HepG2 (cell line): ENCODE data around the gene NBEA. TPM values are rescaled to one million over a fixed set of nuclear protein-coding genes. Genes with fewer than 3 reads are reported as not detected.

Source experiments
- ATAC-seq: fragments of 200-7000 bp; cut with Tn5 transposase; 3 replicates; pipeline ENCODE4 v1.9.1; 2020; ENCODE audit warnings: mild to moderate bottlenecking, moderate library complexity
- BruUV-seq: library from RNA; stranded (reverse); fragments of 400-500 nt; replicated peaks from 2 replicates; lab custom pipeline; 2021; lab: Mats Ljungman, UMichigan
- CTCF ChIA-PET: fragments of 300-600 bp; formaldehyde crosslinking; extraction: SDS; loops from one replicate; lab custom pipeline; 2021; ENCODE audit warnings: low total read pairs, inconsistent platforms, low intra/inter-chr PET ratio; lab: Yijun Ruan, JAX
- POLR2A ChIA-PET: fragments of 350-600 bp; sonication (Branson Sonifier 250); formaldehyde crosslinking; loops from one replicate; lab custom pipeline; 2020; ENCODE audit warnings: antibody characterized with exemption, inconsistent platforms; lab: Yijun Ruan, JAX
- DNase-seq: peaks from one replicate; pipeline ENCODE4 v3.0.0-alpha.2; 2015; ENCODE audit warnings: low spot score
- FAIRE-seq: peaks from 3 replicates; lab custom pipeline; 2011; peaks lifted over from hg19 to GRCh38; lab: Jason Lieb, UNC
- H2AFZ ChIP-seq: one replicate; pipeline ENCODE4 v1.6.1; 2011; ENCODE audit warnings: low read length, inconsistent platforms
- H3K27ac ChIP-seq: fragments of 300-600 bp; 3 replicates; pipeline ENCODE4 v1.8.0; 2011; ENCODE audit warnings: mixed run types, mild to moderate bottlenecking, mixed read lengths, low read length, inconsistent platforms; ENCODE audit not compliant: insufficient read depth; ENCODE audit errors: extremely low read length
- H3K27me3 ChIP-seq, 2 experiments: fragments of 200-600 bp in 1 of 2; 2 replicates in 1 of 2; 3 replicates in 1 of 2; pipeline versions ENCODE4 v1.6.0 to v1.8.0; 2011; ENCODE audit warnings: low read length in 2 of 2, mild to moderate bottlenecking in 2 of 2, moderate library complexity in 2 of 2, inconsistent platforms in 1 of 2; ENCODE audit not compliant: insufficient read depth in 2 of 2, control insufficient read depth in 1 of 2
- H3K36me3 ChIP-seq, 2 experiments: fragments of 200-600 bp in 1 of 2; replicated peaks in 1 of 2; 2 replicates in 1 of 2; 3 replicates in 1 of 2; pipeline versions ENCODE4 v1.5.1 to v1.8.0; 2011; ENCODE audit warnings: low read length in 2 of 2, inconsistent platforms in 1 of 2; ENCODE audit not compliant: insufficient read depth in 2 of 2, control insufficient read depth in 1 of 2
- H3K4me1 ChIP-seq: 2 replicates; pipeline ENCODE4 v1.5.1; 2012; ENCODE audit warnings: low read length, inconsistent platforms; ENCODE audit not compliant: insufficient read depth
- H3K4me2 ChIP-seq: 2 replicates; pipeline ENCODE4 v1.6.0; 2011; ENCODE audit warnings: low read depth, low read length, inconsistent platforms
- H3K4me3 ChIP-seq, 3 experiments: fragments of 200-600 bp in 1 of 3; sonication (generic), shearing (Covaris generic) in 1 of 3; replicated peaks in 1 of 3; 2 replicates each; pipeline ENCODE4 v1.5.1; 2011 to 2016; ENCODE audit warnings: low read length in 3 of 3, inconsistent platforms in 2 of 3, low read depth in 2 of 3, mild to moderate bottlenecking in 2 of 3, control low read depth in 1 of 3, mixed read lengths in 1 of 3; ENCODE audit not compliant: insufficient read depth in 1 of 3
- H3K79me2 ChIP-seq: one replicate; pipeline ENCODE4 v1.6.1; 2011; ENCODE audit warnings: low read length, inconsistent platforms; ENCODE audit not compliant: insufficient read depth
- H3K9ac ChIP-seq: 2 replicates; pipeline ENCODE4 v1.6.0; 2011; ENCODE audit warnings: mild to moderate bottlenecking, low read depth, low read length, inconsistent platforms; ENCODE audit not compliant: insufficient read depth
- H3K9me3 ChIP-seq: 2 replicates; pipeline ENCODE4 v1.5.1; 2012; ENCODE audit warnings: mild to moderate bottlenecking, low read length
- H4K20me1 ChIP-seq: 2 replicates; pipeline ENCODE4 v1.6.0; 2011; ENCODE audit warnings: inconsistent platforms, mild to moderate bottlenecking, low read length, moderate library complexity; ENCODE audit not compliant: insufficient read depth
- AGO1 ChIP-seq: fragments of 200-400 bp; formaldehyde crosslinking; IDR thresholded peaks from 2 replicates; pipeline ENCODE4 v1.6.1; 2017; ENCODE audit warnings: mild to moderate bottlenecking, low read depth, low read length, moderate library complexity; ENCODE audit not compliant: poor library complexity, severe bottlenecking
- CEBPB ChIP-seq: IDR thresholded peaks from 2 replicates; pipeline ENCODE4 v1.6.1; 2011; ENCODE audit warnings: low read depth, low read length, improper control_type of control experiment, borderline replicate concordance
- ELF4 ChIP-seq: sonication (generic); formaldehyde crosslinking; IDR thresholded peaks from 2 replicates; pipeline ENCODE4 v1.5.0; 2020; ENCODE audit warnings: missing genetic modification reagents, mild to moderate bottlenecking, moderate library complexity, borderline replicate concordance
- FOXJ3 ChIP-seq: sonication (generic); formaldehyde crosslinking; IDR thresholded peaks from 2 replicates; pipeline ENCODE4 v1.4.0; 2020; ENCODE audit warnings: missing genetic modification reagents, mild to moderate bottlenecking, borderline replicate concordance
- PHF8 ChIP-seq: sonication (generic); formaldehyde crosslinking; IDR thresholded peaks from 2 replicates; pipeline ENCODE4 v1.5.0; 2020; ENCODE audit warnings: missing genetic modification reagents
- TCF7L2 ChIP-seq: IDR thresholded peaks from 2 replicates; pipeline ENCODE4 v1.6.1; 2011; ENCODE audit warnings: mild to moderate bottlenecking, low read depth, low read length, moderate library complexity
- ZBTB21 ChIP-seq: sonication (generic); formaldehyde crosslinking; IDR thresholded peaks from 2 replicates; pipeline ENCODE4 v1.4.0; 2020; ENCODE audit warnings: missing genetic modification reagents
- ZNF160 ChIP-seq: sonication (generic); formaldehyde crosslinking; IDR thresholded peaks from 2 replicates; pipeline ENCODE4 v1.8.0; 2022; ENCODE audit warnings: mild to moderate bottlenecking, inconsistent platforms, missing genetic modification reagents
- ZNF354B ChIP-seq: sonication (generic); formaldehyde crosslinking; IDR thresholded peaks from 2 replicates; pipeline ENCODE4 v1.8.0; 2022; ENCODE audit warnings: mild to moderate bottlenecking, missing genetic modification reagents
- WGBS: methylation state at CpG from one replicate; pipeline ENCODE4 v1.1.6; 2017; ENCODE audit warnings: low lambda C conversion rate; 5-methylcytosine and 5-hydroxymethylcytosine counted together
- in situ Hi-C: cut with HindIII; loops from 2 replicates; pipeline ENCODE4 v1.10.0; 2017; ENCODE audit warnings: low pct_unique_long_range_greater_than_20kb; ENCODE audit not compliant: extremely low pct_ligation_motif_present
- intact Hi-C: fragments of 100-400 bp; cut with micrococcal nuclease; formaldehyde crosslinking; loops from one replicate; pipeline ENCODE4 v1.10.0; 2022; ENCODE audit not compliant: unreplicated experiment
- polyA plus RNA-seq, 8 experiments: library from polyadenylated mRNA; depleted of rRNA in 3 of 8; stranded (reverse) in 7 of 8; unstranded in 1 of 8; fragments of >200 nt; fragmentation: Illumina TruSeq in 4 of 8; extraction: Trizol in 4 of 8; gene quantifications; 2 replicates each; pipeline versions ENCODE4 v1.2.1 to v1.2.3, GENCODE V29; 2011 to 2016; ENCODE audit warnings: low read depth in 4 of 8, missing spikeins in 1 of 8, mixed read lengths in 1 of 8; ENCODE audit not compliant: insufficient read depth in 1 of 8
- total RNA-seq, 5 experiments: library from RNA; depleted of rRNA; stranded (reverse); fragments of >200 nt; fragmentation: Illumina TruSeq; extraction: Trizol; gene quantifications; 2 replicates each; pipeline ENCODE4 v1.2.3, GENCODE V29; 2016; ENCODE audit warnings: low read depth in 1 of 5
- TF ChIP-seq, protein P1 (sequence below): sonication (generic); formaldehyde crosslinking; IDR thresholded peaks from 2 replicates; pipeline ENCODE4 v1.4.0; 2020; ENCODE audit warnings: mild to moderate bottlenecking, missing genetic modification reagents
- TF ChIP-seq, protein P2 (sequence below): sonication (generic); formaldehyde crosslinking; IDR thresholded peaks from 2 replicates; pipeline ENCODE4 v1.5.0; 2020; ENCODE audit warnings: missing genetic modification reagents
- TF ChIP-seq, protein P3 (sequence below): sonication (generic); formaldehyde crosslinking; IDR thresholded peaks from 2 replicates; pipeline ENCODE4 v1.5.0; 2020; ENCODE audit warnings: mild to moderate bottlenecking, low read depth, missing genetic modification reagents, borderline replicate concordance
- TF ChIP-seq, protein P4 (sequence below): sonication (generic); formaldehyde crosslinking; IDR thresholded peaks from 2 replicates; pipeline ENCODE4 v1.4.0; 2020; ENCODE audit warnings: missing genetic modification reagents
- TF ChIP-seq, protein P5 (sequence below): IDR thresholded peaks from 2 replicates; pipeline ENCODE4 v1.6.1; 2016; ENCODE audit warnings: low read depth, missing genetic modification reagents, missing compliant biosample characterization

Gene NBEA
- total and polyA plus RNA-seq, 2 of the 13 experiments (the other 11 are each of a cell fraction or from before 2014, with no cell fraction given) = 2.7 to 2.8 TPM

DNA sequence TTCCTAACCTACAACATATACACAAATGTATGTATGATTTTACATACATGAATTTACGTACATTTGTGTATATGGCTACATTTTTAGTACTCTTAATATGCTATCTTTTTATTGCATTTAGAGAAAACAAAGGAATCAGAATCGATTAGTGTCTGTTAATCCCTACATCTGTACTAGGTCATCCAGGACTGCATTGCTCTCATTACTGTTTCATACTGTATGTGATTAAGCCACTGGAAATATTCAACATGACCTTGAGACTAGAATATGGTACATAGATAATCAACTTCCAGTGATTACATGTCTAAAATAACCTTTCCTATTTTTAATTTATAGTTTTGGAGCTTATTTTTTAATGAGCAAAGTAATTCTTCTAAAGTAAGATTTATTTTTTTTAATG is 539.7 kb downstream of the NBEA start (continued):
- TF ChIP-seq CEBPB (no peak), ELF4 (no peak), AGO1 (no peak)
- TF ChIP-seq, protein P1, sequence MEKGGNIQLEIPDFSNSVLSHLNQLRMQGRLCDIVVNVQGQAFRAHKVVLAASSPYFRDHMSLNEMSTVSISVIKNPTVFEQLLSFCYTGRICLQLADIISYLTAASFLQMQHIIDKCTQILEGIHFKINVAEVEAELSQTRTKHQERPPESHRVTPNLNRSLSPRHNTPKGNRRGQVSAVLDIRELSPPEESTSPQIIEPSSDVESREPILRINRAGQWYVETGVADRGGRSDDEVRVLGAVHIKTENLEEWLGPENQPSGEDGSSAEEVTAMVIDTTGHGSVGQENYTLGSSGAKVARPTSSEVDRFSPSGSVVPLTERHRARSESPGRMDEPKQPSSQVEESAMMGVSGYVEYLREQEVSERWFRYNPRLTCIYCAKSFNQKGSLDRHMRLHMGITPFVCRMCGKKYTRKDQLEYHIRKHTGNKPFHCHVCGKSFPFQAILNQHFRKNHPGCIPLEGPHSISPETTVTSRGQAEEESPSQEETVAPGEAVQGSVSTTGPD = no peak

DNA sequence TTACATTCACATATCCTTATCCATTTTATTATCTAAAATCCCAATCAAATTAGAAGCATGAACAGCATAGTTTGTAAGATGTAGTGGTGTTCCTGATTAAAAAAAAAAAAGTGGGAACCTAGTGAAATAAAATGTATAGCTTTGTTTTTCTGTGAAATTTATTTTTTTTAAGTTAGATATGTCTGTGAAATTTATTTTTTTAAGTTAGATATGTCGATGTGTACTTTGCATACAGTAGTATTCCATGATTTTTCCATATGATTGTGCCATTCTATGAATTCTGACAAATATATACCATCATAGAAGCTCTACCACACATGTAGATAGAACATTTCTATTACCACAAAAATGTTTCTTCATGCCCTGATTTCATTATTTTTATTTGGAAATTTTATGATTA is 540.5 kb downstream of the NBEA start:
- intact Hi-C loops (no loop called here), in situ Hi-C loops (no loop called here)
- WGBS = 8% methylated on average over 1 of the region's 1 CpG
- H3K4me2 ChIP-seq = no peak overlapping the region
- ChIA-PET CTCF (no interaction called here), POLR2A (no interaction called here)
- H3K36me3 ChIP-seq = no peaks in the 10 kb centered on the region
- DNase-seq (no peak), ATAC-seq (no peak), FAIRE-seq (no peak)
- no TSS peak for BruUV-seq
- H3K4me3 ChIP-seq = no peak overlapping the region
- H4K20me1 ChIP-seq = no peaks in the 10 kb centered on the region
- H3K9me3 ChIP-seq = no peaks in the 10 kb centered on the region
- no peaks in the 10 kb centered on the region for H3K79me2 ChIP-seq
- no peaks in the 10 kb centered on the region for H3K4me1 ChIP-seq
- H3K27ac ChIP-seq = no peak overlapping the region
- no peak overlapping the region for H3K9ac ChIP-seq
- H2AFZ ChIP-seq = no peak overlapping the region
- H3K27me3 ChIP-seq = no peaks in the 10 kb centered on the region
- TF ChIP-seq, protein P2, sequence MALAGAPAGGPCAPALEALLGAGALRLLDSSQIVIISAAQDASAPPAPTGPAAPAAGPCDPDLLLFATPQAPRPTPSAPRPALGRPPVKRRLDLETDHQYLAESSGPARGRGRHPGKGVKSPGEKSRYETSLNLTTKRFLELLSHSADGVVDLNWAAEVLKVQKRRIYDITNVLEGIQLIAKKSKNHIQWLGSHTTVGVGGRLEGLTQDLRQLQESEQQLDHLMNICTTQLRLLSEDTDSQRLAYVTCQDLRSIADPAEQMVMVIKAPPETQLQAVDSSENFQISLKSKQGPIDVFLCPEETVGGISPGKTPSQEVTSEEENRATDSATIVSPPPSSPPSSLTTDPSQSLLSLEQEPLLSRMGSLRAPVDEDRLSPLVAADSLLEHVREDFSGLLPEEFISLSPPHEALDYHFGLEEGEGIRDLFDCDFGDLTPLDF (CRISPR knock-in tag) = no peak
- TF ChIP-seq, protein P3, sequence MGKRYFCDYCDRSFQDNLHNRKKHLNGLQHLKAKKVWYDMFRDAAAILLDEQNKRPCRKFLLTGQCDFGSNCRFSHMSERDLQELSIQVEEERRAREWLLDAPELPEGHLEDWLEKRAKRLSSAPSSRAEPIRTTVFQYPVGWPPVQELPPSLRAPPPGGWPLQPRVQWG (CRISPR knock-in tag) = no peak
- TF ChIP-seq, protein P4, sequence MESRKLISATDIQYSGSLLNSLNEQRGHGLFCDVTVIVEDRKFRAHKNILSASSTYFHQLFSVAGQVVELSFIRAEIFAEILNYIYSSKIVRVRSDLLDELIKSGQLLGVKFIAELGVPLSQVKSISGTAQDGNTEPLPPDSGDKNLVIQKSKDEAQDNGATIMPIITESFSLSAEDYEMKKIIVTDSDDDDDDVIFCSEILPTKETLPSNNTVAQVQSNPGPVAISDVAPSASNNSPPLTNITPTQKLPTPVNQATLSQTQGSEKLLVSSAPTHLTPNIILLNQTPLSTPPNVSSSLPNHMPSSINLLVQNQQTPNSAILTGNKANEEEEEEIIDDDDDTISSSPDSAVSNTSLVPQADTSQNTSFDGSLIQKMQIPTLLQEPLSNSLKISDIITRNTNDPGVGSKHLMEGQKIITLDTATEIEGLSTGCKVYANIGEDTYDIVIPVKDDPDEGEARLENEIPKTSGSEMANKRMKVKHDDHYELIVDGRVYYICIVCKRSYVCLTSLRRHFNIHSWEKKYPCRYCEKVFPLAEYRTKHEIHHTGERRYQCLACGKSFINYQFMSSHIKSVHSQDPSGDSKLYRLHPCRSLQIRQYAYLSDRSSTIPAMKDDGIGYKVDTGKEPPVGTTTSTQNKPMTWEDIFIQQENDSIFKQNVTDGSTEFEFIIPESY (CRISPR knock-in tag) = no peak
- TF ChIP-seq FOXJ3 (CRISPR knock-in tag) (no peak), TCF7L2 (no peak), ZNF160 (CRISPR knock-in tag) (no peak), PHF8 (CRISPR knock-in tag) (no peak), ZBTB21 (CRISPR knock-in tag) (no peak), ZNF354B (no peak)
- TF ChIP-seq, protein P5, sequence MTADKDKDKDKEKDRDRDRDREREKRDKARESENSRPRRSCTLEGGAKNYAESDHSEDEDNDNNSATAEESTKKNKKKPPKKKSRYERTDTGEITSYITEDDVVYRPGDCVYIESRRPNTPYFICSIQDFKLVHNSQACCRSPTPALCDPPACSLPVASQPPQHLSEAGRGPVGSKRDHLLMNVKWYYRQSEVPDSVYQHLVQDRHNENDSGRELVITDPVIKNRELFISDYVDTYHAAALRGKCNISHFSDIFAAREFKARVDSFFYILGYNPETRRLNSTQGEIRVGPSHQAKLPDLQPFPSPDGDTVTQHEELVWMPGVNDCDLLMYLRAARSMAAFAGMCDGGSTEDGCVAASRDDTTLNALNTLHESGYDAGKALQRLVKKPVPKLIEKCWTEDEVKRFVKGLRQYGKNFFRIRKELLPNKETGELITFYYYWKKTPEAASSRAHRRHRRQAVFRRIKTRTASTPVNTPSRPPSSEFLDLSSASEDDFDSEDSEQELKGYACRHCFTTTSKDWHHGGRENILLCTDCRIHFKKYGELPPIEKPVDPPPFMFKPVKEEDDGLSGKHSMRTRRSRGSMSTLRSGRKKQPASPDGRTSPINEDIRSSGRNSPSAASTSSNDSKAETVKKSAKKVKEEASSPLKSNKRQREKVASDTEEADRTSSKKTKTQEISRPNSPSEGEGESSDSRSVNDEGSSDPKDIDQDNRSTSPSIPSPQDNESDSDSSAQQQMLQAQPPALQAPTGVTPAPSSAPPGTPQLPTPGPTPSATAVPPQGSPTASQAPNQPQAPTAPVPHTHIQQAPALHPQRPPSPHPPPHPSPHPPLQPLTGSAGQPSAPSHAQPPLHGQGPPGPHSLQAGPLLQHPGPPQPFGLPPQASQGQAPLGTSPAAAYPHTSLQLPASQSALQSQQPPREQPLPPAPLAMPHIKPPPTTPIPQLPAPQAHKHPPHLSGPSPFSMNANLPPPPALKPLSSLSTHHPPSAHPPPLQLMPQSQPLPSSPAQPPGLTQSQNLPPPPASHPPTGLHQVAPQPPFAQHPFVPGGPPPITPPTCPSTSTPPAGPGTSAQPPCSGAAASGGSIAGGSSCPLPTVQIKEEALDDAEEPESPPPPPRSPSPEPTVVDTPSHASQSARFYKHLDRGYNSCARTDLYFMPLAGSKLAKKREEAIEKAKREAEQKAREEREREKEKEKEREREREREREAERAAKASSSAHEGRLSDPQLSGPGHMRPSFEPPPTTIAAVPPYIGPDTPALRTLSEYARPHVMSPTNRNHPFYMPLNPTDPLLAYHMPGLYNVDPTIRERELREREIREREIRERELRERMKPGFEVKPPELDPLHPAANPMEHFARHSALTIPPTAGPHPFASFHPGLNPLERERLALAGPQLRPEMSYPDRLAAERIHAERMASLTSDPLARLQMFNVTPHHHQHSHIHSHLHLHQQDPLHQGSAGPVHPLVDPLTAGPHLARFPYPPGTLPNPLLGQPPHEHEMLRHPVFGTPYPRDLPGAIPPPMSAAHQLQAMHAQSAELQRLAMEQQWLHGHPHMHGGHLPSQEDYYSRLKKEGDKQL = no peak
